ENCODE data around the gene MTOR.

The MTOR gene

DNA sequence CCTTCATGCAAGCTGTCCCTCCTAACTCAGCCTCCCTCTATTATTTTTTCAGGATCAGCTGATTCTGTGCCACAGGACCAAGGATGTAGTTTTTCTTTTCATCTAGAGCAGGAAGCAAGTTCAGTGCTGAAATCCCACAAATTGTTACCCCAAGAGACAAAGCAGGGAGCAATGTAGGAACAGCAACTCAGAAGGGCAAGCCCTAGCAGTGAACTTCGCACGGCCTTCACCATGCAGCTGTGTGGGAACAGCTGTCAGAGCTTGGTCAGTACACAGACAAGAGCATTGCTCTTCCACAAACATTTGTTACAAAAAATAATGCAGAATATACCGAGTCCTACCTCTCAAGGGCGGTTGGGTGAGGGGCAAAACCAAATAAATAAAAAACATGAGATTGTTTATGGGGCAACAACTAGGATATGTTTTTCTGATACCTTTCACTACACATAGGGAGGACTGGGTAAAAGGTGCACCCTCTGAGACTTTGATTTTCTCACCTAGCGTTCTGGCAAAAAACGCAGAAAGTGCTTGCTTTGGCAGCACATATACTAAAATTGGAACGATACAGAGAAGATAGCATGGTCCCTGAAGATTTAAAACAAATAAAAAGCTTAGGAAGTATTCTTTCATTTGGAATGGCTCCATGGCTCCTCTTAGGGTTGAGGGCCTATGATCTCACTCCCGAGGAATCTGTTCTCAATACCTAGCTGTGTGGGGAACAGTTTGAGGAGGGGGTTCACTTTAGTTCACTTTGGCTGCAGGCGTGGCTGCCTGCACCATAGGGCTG lies 110.3 kb downstream of the MTOR start:
- no peaks in the 10 kb centered on the region for H3K27me3 Mint-ChIP-seq (ENCODE audit: low read depth)
- no peak overlapping the region for H3K4me3 Mint-ChIP-seq
- no peak overlapping the region for H3K27ac Mint-ChIP-seq
- H3K36me3 Mint-ChIP-seq (ENCODE audit: low read depth), result peaks cover 25% of the 10 kb centered on the region
- no peaks in the 10 kb centered on the region for H3K9me3 Mint-ChIP-seq
- no peak for DNase-seq (ENCODE audit: low spot score)
- H3K4me1 Mint-ChIP-seq (ENCODE audit: low read depth), result peaks cover 6% of the 10 kb centered on the region

DNA sequence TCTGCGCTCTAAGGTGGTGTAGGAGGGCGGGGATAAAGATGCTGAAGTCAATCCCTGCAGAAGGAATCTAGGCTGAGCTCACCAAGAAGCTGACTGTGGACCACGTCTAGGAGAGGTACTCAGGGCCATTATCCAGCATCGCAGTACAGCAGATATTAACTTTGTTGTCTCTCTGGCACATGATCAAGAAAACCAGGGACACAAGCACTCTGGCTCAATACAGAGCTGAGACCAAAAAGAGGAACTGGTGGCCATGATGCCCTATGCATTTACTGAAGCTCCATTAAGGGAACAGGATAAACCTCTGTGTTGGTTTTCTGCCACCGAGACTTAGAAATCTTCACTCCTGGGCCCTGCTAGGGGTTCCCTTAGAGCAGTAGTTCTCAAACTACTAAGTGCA lies 111.2 kb downstream of the MTOR start:
- Mint-ChIP-seq H3K9me3 (no peaks in the 10 kb centered on the region), H3K4me1 (ENCODE audit: low read depth) (no peaks in the 10 kb centered on the region), H3K4me3 (no peak overlapping the region), H3K27me3 (ENCODE audit: low read depth) (no peaks in the 10 kb centered on the region), H3K27ac (no peak overlapping the region), H3K36me3 (ENCODE audit: low read depth) (peaks cover 19% of the 10 kb centered on the region)
- no peak for DNase-seq (ENCODE audit: low spot score)

- no peaks in the 10 kb centered on the region for H3K9me3 Mint-ChIP-seq
Observed at GRCh38 chr1:11150326-11150725, 112.0 kb downstream of the MTOR start.

GRCh38 chr1:11147197-11147770 lies 115.1 kb downstream of the MTOR start:
- Mint-ChIP-seq H3K4me3 (no peak overlapping the region), H3K36me3 (ENCODE audit: low read depth) (peaks cover 17% of the 10 kb centered on the region), H3K27me3 (ENCODE audit: low read depth) (no peaks in the 10 kb centered on the region), H3K9me3 (no peaks in the 10 kb centered on the region), H3K27ac (no peak overlapping the region), H3K4me1 (ENCODE audit: low read depth) (no peaks in the 10 kb centered on the region)
- no peak for DNase-seq (ENCODE audit: low spot score)

More at GRCh38 chr1:11150326-11150725, 112.0 kb downstream of the MTOR start:
- no peak overlapping the region for H3K27ac Mint-ChIP-seq
- no peak for DNase-seq (ENCODE audit: low spot score)
- no peaks in the 10 kb centered on the region for H3K4me1 Mint-ChIP-seq (ENCODE audit: low read depth)
- H3K36me3 Mint-ChIP-seq (ENCODE audit: low read depth), result peaks cover 19% of the 10 kb centered on the region
- H3K4me3 Mint-ChIP-seq, result no peak overlapping the region
- H3K27me3 Mint-ChIP-seq (ENCODE audit: low read depth), result no peaks in the 10 kb centered on the region

DNA sequence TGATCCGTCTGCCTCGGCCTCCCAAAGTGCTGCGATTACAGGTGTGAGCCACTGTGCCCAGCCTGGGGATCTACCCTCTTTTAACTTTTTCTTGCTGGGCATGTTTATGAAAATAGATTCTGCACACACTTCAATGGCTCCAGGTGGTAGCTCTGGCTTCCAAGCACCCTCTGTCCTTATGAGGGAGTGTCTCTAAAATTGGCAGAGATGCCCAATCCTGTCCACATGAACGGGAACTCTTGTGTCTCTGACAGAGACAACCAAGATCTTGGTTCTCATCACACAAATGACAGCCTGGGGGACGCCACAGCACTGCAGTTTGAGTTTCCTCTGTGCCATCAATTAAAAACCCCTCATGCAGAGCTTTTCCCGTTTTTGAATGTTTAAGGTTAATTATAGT lies 116.6 kb downstream of the MTOR start:
- Mint-ChIP-seq H3K4me3 (no peak overlapping the region), H3K27me3 (ENCODE audit: low read depth) (no peaks in the 10 kb centered on the region), H3K36me3 (ENCODE audit: low read depth) (peaks cover 20% of the 10 kb centered on the region), H3K4me1 (ENCODE audit: low read depth) (no peaks in the 10 kb centered on the region), H3K27ac (no peak overlapping the region), H3K9me3 (no peaks in the 10 kb centered on the region)
- no peak for DNase-seq (ENCODE audit: low spot score)

GRCh38 chr1:11144570-11145256 lies 117.6 kb downstream of the MTOR start:
- Mint-ChIP-seq H3K9me3 (no peaks in the 10 kb centered on the region), H3K27ac (no peak overlapping the region), H3K36me3 (ENCODE audit: low read depth) (peaks cover 18% of the 10 kb centered on the region), H3K27me3 (ENCODE audit: low read depth) (no peaks in the 10 kb centered on the region), H3K4me3 (no peak overlapping the region), H3K4me1 (ENCODE audit: low read depth) (no peaks in the 10 kb centered on the region)
- DNase-seq (ENCODE audit: low spot score), result no peak

GRCh38 chr1:11143907-11144306 lies 118.4 kb downstream of the MTOR start:
- no peaks in the 10 kb centered on the region for H3K9me3 Mint-ChIP-seq
- no peaks in the 10 kb centered on the region for H3K4me1 Mint-ChIP-seq (ENCODE audit: low read depth)
- H3K27me3 Mint-ChIP-seq (ENCODE audit: low read depth), result no peaks in the 10 kb centered on the region
- peak overlapping the region; percentile 17 for H3K27ac Mint-ChIP-seq
- DNase-seq (ENCODE audit: low spot score), result no peak
- H3K36me3 Mint-ChIP-seq (ENCODE audit: low read depth), result peaks cover 19% of the 10 kb centered on the region
- H3K4me3 Mint-ChIP-seq, result no peak overlapping the region

GRCh38 chr1:11143401-11143800 lies 119.0 kb downstream of the MTOR start:
- no peak for DNase-seq (ENCODE audit: low spot score)
- H3K27ac Mint-ChIP-seq, result peak overlapping the region; percentile 17
- H3K9me3 Mint-ChIP-seq, result no peaks in the 10 kb centered on the region
- no peaks in the 10 kb centered on the region for H3K27me3 Mint-ChIP-seq (ENCODE audit: low read depth)
- H3K4me1 Mint-ChIP-seq (ENCODE audit: low read depth), result no peaks in the 10 kb centered on the region
- no peak overlapping the region for H3K4me3 Mint-ChIP-seq
- peaks cover 24% of the 10 kb centered on the region for H3K36me3 Mint-ChIP-seq (ENCODE audit: low read depth)

- H3K9me3 Mint-ChIP-seq, result no peaks in the 10 kb centered on the region
- H3K36me3 Mint-ChIP-seq (ENCODE audit: low read depth), result peaks cover 25% of the 10 kb centered on the region
- H3K27me3 Mint-ChIP-seq (ENCODE audit: low read depth), result no peaks in the 10 kb centered on the region
- no peaks in the 10 kb centered on the region for H3K4me1 Mint-ChIP-seq (ENCODE audit: low read depth)
- H3K27ac Mint-ChIP-seq, result no peak overlapping the region
- DNase-seq (ENCODE audit: low spot score), result no peak
- H3K4me3 Mint-ChIP-seq, result no peak overlapping the region
Observed at GRCh38 chr1:11142618-11143391, 119.5 kb downstream of the MTOR start.

GRCh38 chr1:11138952-11139351 lies 123.4 kb downstream of the MTOR start:
- no peaks in the 10 kb centered on the region for H3K4me1 Mint-ChIP-seq (ENCODE audit: low read depth)
- H3K9me3 Mint-ChIP-seq, result no peaks in the 10 kb centered on the region
- no peak for DNase-seq (ENCODE audit: low spot score)
- no peak overlapping the region for H3K4me3 Mint-ChIP-seq
- H3K36me3 Mint-ChIP-seq (ENCODE audit: low read depth), result peaks cover 26% of the 10 kb centered on the region
- H3K27ac Mint-ChIP-seq, result no peak overlapping the region
- H3K27me3 Mint-ChIP-seq (ENCODE audit: low read depth), result no peaks in the 10 kb centered on the region

DNA sequence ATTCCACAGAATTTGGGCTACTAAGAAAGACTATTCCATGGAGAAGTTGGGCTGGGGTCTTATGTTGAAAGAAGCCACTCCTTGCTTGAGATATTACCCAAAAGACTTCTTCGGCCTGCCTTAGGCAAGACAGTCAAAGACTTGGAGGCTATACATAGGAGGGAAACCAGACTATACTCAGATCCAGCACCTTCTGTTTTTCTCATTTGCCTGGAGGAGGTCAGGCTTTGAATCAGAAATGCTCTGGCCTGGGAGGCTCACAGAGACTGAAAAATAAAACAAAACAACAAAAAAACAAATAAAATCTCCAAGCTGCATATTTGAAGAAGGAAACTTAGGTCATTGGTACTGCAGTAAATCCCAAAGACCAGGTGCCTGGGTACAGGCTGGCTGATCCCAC lies 124.3 kb downstream of the MTOR start:
- no peak for DNase-seq (ENCODE audit: low spot score)
- Mint-ChIP-seq H3K36me3 (ENCODE audit: low read depth) (peaks cover 21% of the 10 kb centered on the region), H3K27ac (no peak overlapping the region), H3K4me1 (ENCODE audit: low read depth) (no peaks in the 10 kb centered on the region), H3K27me3 (ENCODE audit: low read depth) (no peaks in the 10 kb centered on the region), H3K4me3 (no peak overlapping the region), H3K9me3 (no peaks in the 10 kb centered on the region)

DNA sequence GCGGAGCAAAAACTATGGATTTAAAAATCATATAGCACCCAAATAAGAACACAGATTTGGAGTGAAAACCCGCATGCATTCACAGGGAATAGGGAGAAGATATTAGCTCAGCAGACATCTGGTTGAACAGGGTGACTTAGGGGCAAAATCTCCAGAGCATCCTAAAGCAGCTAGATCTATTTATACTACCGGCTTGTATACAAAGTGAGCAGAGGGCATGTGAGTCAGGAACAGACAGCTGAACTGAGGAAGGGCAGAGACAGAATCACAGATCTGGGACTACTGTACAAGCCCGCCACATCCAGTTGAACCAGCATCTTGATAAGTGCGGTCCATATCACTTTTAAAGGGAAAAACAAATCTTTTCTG lies 127.5 kb downstream of the MTOR start:
- no peaks in the 10 kb centered on the region for H3K9me3 Mint-ChIP-seq
- no peak for DNase-seq (ENCODE audit: low spot score)
- H3K4me1 Mint-ChIP-seq (ENCODE audit: low read depth), result no peaks in the 10 kb centered on the region
- H3K36me3 Mint-ChIP-seq (ENCODE audit: low read depth), result peaks cover 24% of the 10 kb centered on the region
- H3K27ac Mint-ChIP-seq, result no peak overlapping the region
- no peak overlapping the region for H3K4me3 Mint-ChIP-seq
- H3K27me3 Mint-ChIP-seq (ENCODE audit: low read depth), result no peaks in the 10 kb centered on the region

DNA sequence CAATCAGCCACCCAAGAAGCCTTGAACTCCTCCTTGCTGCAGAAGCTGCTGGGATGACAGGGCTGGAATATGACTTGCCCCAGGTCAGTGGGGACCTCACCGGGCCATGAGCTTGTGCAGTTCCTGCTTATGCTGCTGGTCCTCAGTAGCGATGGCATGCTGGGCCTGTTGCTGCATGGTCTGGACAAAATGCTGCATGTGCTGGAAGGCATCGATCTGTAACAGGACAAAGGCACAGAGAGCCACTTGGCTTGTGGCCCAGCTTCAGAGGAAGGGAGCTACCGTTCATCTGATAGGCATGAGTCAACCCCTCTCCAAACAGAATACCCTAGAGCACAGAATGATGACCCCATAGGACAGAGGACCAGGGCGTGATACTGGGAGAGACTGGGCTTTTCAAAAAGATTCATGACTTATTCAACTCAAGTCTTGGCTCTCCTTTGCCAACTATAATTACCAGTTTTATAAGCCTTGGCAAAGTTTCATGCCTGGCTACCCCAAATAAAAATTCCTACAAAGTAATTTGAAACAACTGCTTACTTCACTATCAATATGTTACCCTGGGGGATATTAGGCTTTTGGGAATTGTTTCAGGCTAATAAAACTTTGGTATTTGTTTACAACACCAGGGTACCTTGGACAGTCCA lies 128.0 kb downstream of the MTOR start:
- no peaks in the 10 kb centered on the region for H3K4me1 Mint-ChIP-seq (ENCODE audit: low read depth)

More for the DNA sequence above, 128.0 kb downstream of the MTOR start:
- Mint-ChIP-seq H3K27ac (no peak overlapping the region), H3K27me3 (ENCODE audit: low read depth) (no peaks in the 10 kb centered on the region), H3K9me3 (no peaks in the 10 kb centered on the region), H3K36me3 (ENCODE audit: low read depth) (peaks cover 26% of the 10 kb centered on the region), H3K4me3 (no peak overlapping the region)
- DNase-seq (ENCODE audit: low spot score), result no peak
